ENCODE results near the gene GLI1.

DNA sequence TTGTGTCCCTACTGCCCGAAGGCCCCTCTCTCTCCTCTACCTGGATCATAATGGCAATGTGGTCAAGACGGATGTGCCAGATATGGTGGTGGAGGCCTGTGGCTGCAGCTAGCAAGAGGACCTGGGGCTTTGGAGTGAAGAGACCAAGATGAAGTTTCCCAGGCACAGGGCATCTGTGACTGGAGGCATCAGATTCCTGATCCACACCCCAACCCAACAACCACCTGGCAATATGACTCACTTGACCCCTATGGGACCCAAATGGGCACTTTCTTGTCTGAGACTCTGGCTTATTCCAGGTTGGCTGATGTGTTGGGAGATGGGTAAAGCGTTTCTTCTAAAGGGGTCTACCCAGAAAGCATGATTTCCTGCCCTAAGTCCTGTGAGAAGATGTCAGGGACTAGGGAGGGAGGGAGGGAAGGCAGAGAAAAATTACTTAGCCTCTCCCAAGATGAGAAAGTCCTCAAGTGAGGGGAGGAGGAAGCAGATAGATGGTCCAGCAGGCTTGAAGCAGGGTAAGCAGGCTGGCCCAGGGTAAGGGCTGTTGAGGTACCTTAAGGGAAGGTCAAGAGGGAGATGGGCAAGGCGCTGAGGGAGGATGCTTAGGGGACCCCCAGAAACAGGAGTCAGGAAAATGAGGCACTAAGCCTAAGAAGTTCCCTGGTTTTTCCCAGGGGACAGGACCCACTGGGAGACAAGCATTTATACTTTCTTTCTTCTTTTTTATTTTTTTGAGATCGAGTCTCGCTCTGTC, 2.7 kb upstream of the GLI1 start:
- TF ChIP-seq EP300 (IDR thresholded peaks at IDR 0.05) (no peak), POLR2A (IDR thresholded peaks at IDR 0.05; ENCODE audit: low read depth) (no peak)
- TF ChIP-seq, protein P1, sequence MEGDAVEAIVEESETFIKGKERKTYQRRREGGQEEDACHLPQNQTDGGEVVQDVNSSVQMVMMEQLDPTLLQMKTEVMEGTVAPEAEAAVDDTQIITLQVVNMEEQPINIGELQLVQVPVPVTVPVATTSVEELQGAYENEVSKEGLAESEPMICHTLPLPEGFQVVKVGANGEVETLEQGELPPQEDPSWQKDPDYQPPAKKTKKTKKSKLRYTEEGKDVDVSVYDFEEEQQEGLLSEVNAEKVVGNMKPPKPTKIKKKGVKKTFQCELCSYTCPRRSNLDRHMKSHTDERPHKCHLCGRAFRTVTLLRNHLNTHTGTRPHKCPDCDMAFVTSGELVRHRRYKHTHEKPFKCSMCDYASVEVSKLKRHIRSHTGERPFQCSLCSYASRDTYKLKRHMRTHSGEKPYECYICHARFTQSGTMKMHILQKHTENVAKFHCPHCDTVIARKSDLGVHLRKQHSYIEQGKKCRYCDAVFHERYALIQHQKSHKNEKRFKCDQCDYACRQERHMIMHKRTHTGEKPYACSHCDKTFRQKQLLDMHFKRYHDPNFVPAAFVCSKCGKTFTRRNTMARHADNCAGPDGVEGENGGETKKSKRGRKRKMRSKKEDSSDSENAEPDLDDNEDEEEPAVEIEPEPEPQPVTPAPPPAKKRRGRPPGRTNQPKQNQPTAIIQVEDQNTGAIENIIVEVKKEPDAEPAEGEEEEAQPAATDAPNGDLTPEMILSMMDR (IDR thresholded peaks at IDR 0.05), result no peak

Data from esophagus muscularis mucosa (tissue), 4 donors.